ENCODE data around the gene CTRB1.
"Not testable (repeated sequence)": the region's sequence is repeated elsewhere in the genome, so short reads cannot be mapped to it uniquely, and the experiment has no call there.

Gene CTRB1

GRCh38 chr16:75241955-75242354 is 23.2 kb downstream of the CTRB1 start:
- no peak for DNase-seq (ENCODE audit: low spot score)

- not testable (repeated sequence) for DNase-seq (ENCODE audit: low spot score)
These were observed 23.8 kb downstream of the CTRB1 start for GRCh38 chr16:75242436-75243078.

GRCh38 chr16:75243667-75244224 is 25.0 kb downstream of the CTRB1 start:
- DNase-seq (ENCODE audit: low spot score): no peak

GRCh38 chr16:75244225-75244809 is 25.5 kb downstream of the CTRB1 start:
- DNase-seq (ENCODE audit: low spot score): no peak

- DNase-seq (ENCODE audit: low spot score): no peak
These were observed 26.3 kb downstream of the CTRB1 start for GRCh38 chr16:75244844-75245758.

GRCh38 chr16:75246504-75247205 is 27.9 kb downstream of the CTRB1 start:
- DNase-seq (ENCODE audit: low spot score): no peak

GRCh38 chr16:75247249-75247648 is 28.5 kb downstream of the CTRB1 start:
- DNase-seq (ENCODE audit: low spot score): no peak

- DNase-seq (ENCODE audit: low spot score): peak; percentile 22
These were observed 29.4 kb downstream of the CTRB1 start for GRCh38 chr16:75248142-75248535.

GRCh38 chr16:75248536-75249380 is 30.0 kb downstream of the CTRB1 start:
- no peak for DNase-seq (ENCODE audit: low spot score)

- DNase-seq (ENCODE audit: low spot score): no peak
These were observed 30.7 kb downstream of the CTRB1 start for GRCh38 chr16:75249441-75249840.

- DNase-seq (ENCODE audit: low spot score): no peak
These were observed 31.5 kb downstream of the CTRB1 start for GRCh38 chr16:75250089-75250808.

- DNase-seq (ENCODE audit: low spot score): no peak
These were observed 32.1 kb downstream of the CTRB1 start for GRCh38 chr16:75250809-75251279.

GRCh38 chr16:75251280-75252048 is 32.7 kb downstream of the CTRB1 start, which contains the start of gene BCAR1:
Gene BCAR1, minus strand, starts transcription at chr16:75251624. Its CDS starts 142 bp downstream, at chr16:75251482.
- no peak for DNase-seq (ENCODE audit: low spot score)

GRCh38 chr16:75252049-75252864 is 33.5 kb downstream of the CTRB1 start:
- DNase-seq (ENCODE audit: low spot score): no peak

- no peak for DNase-seq (ENCODE audit: low spot score)
These were observed 34.4 kb downstream of the CTRB1 start for GRCh38 chr16:75252946-75253911.

GRCh38 chr16:75254359-75254837 is 35.6 kb downstream of the CTRB1 start:
- DNase-seq (ENCODE audit: low spot score): no peak

GRCh38 chr16:75256059-75256571 is 37.3 kb downstream of the CTRB1 start:
- DNase-seq (ENCODE audit: low spot score): no peak
